ENCODE results near the gene E2F4. TPM values are rescaled to one million over a fixed set of nuclear protein-coding genes. Genes with fewer than 3 reads are reported as not detected.

Gene E2F4
- total RNA-seq, 1 experiment from 2014 or later: 96.0 TPM

GRCh38 chr16:67204076-67204475 lies 12.1 kb downstream of the E2F4 start:
- Histone ChIP-seq H3K27ac (ENCODE audit: low read depth, low read length, poor library complexity, severe bottlenecking) (no peak overlapping the region), H3K4me3 (ENCODE audit: low read depth, low read length, poor library complexity, severe bottlenecking) (no peak overlapping the region), H3K9me3 (ENCODE audit: low read depth, low read length, poor library complexity, severe bottlenecking) (no peaks in the 10 kb centered on the region), H3K36me3 (ENCODE audit: insufficient read depth, low read length, poor library complexity, severe bottlenecking) (peaks cover 20% of the 10 kb centered on the region), H3K27me3 (replicated peaks; ENCODE audit: insufficient read depth, low read depth, low read length, poor library complexity) (no peaks in the 10 kb centered on the region), H3K4me1 (ENCODE audit: insufficient read depth, low read length, poor library complexity, severe bottlenecking) (no peaks in the 10 kb centered on the region)
- no peak for DNase-seq (ENCODE audit: low spot score)
- intact Hi-C loops (cut with micrococcal nuclease; ENCODE audit: unreplicated experiment): no loop called here
- no TSS peak for BruUV-seq (replicated peaks)
- ChIA-PET POLR2A (ENCODE audit: low non-redundant PET) (no interaction called here), CTCF (no interaction called here)
- TF ChIP-seq EZH2 (IDR thresholded peaks at IDR 0.05; ENCODE audit: borderline replicate concordance, low read depth, low read length, poor library complexity, severe bottlenecking): no peak
- no peak for TF ChIP-seq CTCF (conservative IDR thresholded peaks at IDR 0.05; ENCODE audit: low read depth, low read length)

- CTCF ChIA-PET: no interaction called here
- no peak for TF ChIP-seq CTCF (conservative IDR thresholded peaks at IDR 0.05; ENCODE audit: low read depth, low read length)
- no peak for TF ChIP-seq EZH2 (IDR thresholded peaks at IDR 0.05; ENCODE audit: borderline replicate concordance, low read depth, low read length, poor library complexity, severe bottlenecking)
- H3K27ac ChIP-seq (ENCODE audit: low read depth, low read length, poor library complexity, severe bottlenecking): no peak overlapping the region
Measured at GRCh38 chr16:67206129-67206837, 14.3 kb downstream of the E2F4 start.

GRCh38 chr16:67206838-67207248 lies 14.9 kb downstream of the E2F4 start:
- H3K27ac ChIP-seq (ENCODE audit: low read depth, low read length, poor library complexity, severe bottlenecking): no peak overlapping the region
- no peak overlapping the region for H3K4me3 ChIP-seq (ENCODE audit: low read depth, low read length, poor library complexity, severe bottlenecking)
- intact Hi-C loops (cut with micrococcal nuclease; ENCODE audit: unreplicated experiment): no loop called here
- no peaks in the 10 kb centered on the region for H3K9me3 ChIP-seq (ENCODE audit: low read depth, low read length, poor library complexity, severe bottlenecking)
- no peaks in the 10 kb centered on the region for H3K4me1 ChIP-seq (ENCODE audit: insufficient read depth, low read length, poor library complexity, severe bottlenecking)
- DNase-seq (ENCODE audit: low spot score): no peak
- no peaks in the 10 kb centered on the region for H3K27me3 ChIP-seq (replicated peaks; ENCODE audit: insufficient read depth, low read depth, low read length, poor library complexity)
- H3K36me3 ChIP-seq (ENCODE audit: insufficient read depth, low read length, poor library complexity, severe bottlenecking): peaks cover 13% of the 10 kb centered on the region
- TF ChIP-seq CTCF (conservative IDR thresholded peaks at IDR 0.05; ENCODE audit: low read depth, low read length) (no peak), EZH2 (IDR thresholded peaks at IDR 0.05; ENCODE audit: borderline replicate concordance, low read depth, low read length, poor library complexity, severe bottlenecking) (no peak)
- BruUV-seq (replicated peaks): no TSS peak
- POLR2A ChIA-PET (ENCODE audit: low non-redundant PET): no interaction called here
- CTCF ChIA-PET: no interaction called here

More at GRCh38 chr16:67206129-67206837, 14.3 kb downstream of the E2F4 start:
- Histone ChIP-seq H3K4me3 (ENCODE audit: low read depth, low read length, poor library complexity, severe bottlenecking) (no peak overlapping the region), H3K27me3 (replicated peaks; ENCODE audit: insufficient read depth, low read depth, low read length, poor library complexity) (no peaks in the 10 kb centered on the region), H3K36me3 (ENCODE audit: insufficient read depth, low read length, poor library complexity, severe bottlenecking) (peaks cover 18% of the 10 kb centered on the region), H3K4me1 (ENCODE audit: insufficient read depth, low read length, poor library complexity, severe bottlenecking) (no peaks in the 10 kb centered on the region), H3K9me3 (ENCODE audit: low read depth, low read length, poor library complexity, severe bottlenecking) (no peaks in the 10 kb centered on the region)
- BruUV-seq (replicated peaks): no TSS peak
- DNase-seq (ENCODE audit: low spot score): no peak
- POLR2A ChIA-PET (ENCODE audit: low non-redundant PET): interaction anchor here (0.6 kb wide), 1 partner anchor 26 kb away, joined by 8 read pairs; no protein-coding TSS in a partner anchor
- intact Hi-C loops (cut with micrococcal nuclease; ENCODE audit: unreplicated experiment): no loop called here

All from A673 (cell line).